IPS DF 6.9 (cell line): Measurements from ENCODE around the gene DUSP22.

ENCODE experiments used
- DNase-seq: peaks from one replicate; pipeline ENCODE4 v3.0.0-alpha.2; 2013; ENCODE audit warnings: low read depth, low spot score
- H3K27ac ChIP-seq: one replicate; pipeline ENCODE4 v1.5.1; 2013; ENCODE audit warnings: low read length, control low read depth
- H3K27me3 ChIP-seq: 2 replicates; pipeline ENCODE4 v1.6.1; 2013; ENCODE audit warnings: mild to moderate bottlenecking, low read length; ENCODE audit not compliant: control insufficient read depth, insufficient read depth
- H3K36me3 ChIP-seq: 2 replicates; pipeline ENCODE4 v1.6.1; 2013; ENCODE audit warnings: low read length; ENCODE audit not compliant: control insufficient read depth, insufficient read depth
- H3K4me1 ChIP-seq: 2 replicates; pipeline ENCODE4 v1.6.1; 2013; ENCODE audit warnings: low read length; ENCODE audit not compliant: control insufficient read depth, insufficient read depth
- H3K4me3 ChIP-seq: 2 replicates; pipeline ENCODE4 v1.5.1; 2013; ENCODE audit warnings: mild to moderate bottlenecking, low read length
- H3K9me3 ChIP-seq: 2 replicates; pipeline ENCODE4 v1.6.1; 2013; ENCODE audit warnings: low read length, inconsistent platforms; ENCODE audit not compliant: control insufficient read depth, insufficient read depth
- WGBS: extraction: QIAGEN DNeasy Blood & Tissue Kit; methylation state at CpG from one replicate; pipeline ENCODE4 v1.1.7; 2013; ENCODE audit warnings: mixed read lengths, missing lambda C conversion rate; ENCODE audit not compliant: insufficient read length, insufficient coverage; 5-methylcytosine and 5-hydroxymethylcytosine counted together

Gene DUSP22

DNA sequence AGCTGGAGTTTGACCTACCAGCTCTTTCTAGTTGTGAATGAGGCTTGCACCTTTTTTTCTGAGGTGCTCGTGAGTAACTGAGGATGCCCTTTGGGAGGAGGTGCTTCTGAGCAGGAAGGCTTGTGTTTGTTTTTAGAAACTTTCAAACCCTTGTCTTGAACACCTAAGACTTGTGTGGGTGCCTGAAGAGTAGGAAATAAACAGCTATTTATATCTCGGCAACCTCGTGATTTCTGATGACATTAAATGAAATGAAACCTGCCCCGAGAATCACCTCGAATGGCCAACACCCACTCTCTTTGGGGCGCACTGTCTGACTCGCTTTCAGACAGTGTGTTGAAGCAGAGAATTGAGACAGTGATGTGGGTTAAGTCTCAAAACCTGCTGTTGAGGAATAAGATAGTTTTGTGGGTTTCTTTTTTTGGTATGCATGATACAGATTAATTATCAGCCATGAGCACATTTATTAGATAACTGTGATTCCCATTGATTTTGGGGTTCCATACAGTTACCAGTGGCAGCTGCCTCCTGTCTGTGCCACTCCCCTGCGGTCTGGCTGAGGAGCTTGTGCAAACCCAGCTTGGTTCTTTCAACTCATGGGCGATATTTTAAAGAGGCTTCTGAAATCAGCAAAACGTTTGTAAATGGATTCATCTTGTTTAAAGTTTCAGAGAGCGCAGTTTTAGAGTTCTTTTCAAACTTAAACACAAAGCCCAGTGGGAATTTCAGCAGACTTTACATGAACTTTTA lies 107.7 kb downstream of the DUSP22 start:
- Histone ChIP-seq H3K27ac (no peak overlapping the region), H3K27me3 (peaks cover under 1% of the 10 kb centered on the region; the same call in 1 of the 2 replicates), H3K9me3 (no peaks in the 10 kb centered on the region), H3K36me3 (no peaks in the 10 kb centered on the region), H3K4me1 (no peaks in the 10 kb centered on the region), H3K4me3 (no peak overlapping the region)
- WGBS: no CpG with 5 or more reads among the region's 11 CpGs
- no peak for DNase-seq

DNA sequence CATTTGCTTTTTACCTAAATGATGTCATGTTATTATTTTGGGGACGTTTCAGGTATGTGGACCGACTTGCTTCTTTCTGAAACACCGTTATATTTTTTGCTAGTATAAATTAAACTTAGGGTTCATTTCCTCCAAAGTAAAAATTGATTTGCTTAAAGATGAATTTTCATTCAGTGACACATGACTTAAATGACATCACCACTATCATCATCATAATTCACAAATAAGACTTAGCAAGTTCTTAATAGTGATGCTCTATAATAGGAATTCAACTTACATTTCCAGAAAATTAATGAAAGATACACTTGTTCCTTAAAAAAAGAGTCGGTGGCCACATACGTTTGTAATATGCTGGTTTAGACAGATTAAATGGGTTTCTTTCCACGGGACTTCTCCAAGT lies 108.5 kb downstream of the DUSP22 start:
- Histone ChIP-seq H3K4me3 (no peak overlapping the region), H3K9me3 (no peaks in the 10 kb centered on the region), H3K4me1 (no peaks in the 10 kb centered on the region), H3K27ac (no peak overlapping the region), H3K27me3 (no peaks in the 10 kb centered on the region; the same call in 1 of the 2 replicates), H3K36me3 (no peaks in the 10 kb centered on the region)
- WGBS: no CpG with 5 or more reads among the region's 6 CpGs
- DNase-seq: no peak
